GM21381 (cell line): ENCODE measurements around the gene FARS2.
A peak's percentile ranks its signal among the peaks of the same experiment; 100 is the strongest.

Experiments used
- ATAC-seq: cut with Tn5 transposase; IDR thresholded peaks from one replicate; pipeline ENCODE4 v1.9.1; 2021; ENCODE audit warnings: mild to moderate bottlenecking, moderate library complexity; ENCODE audit not compliant: unreplicated experiment

The FARS2 gene

GRCh38 chr6:5459346-5459745, 198.0 kb downstream of the FARS2 start:
- no peak for ATAC-seq

GRCh38 chr6:5461365-5461764, 200.1 kb downstream of the FARS2 start:
- ATAC-seq = no peak

GRCh38 chr6:5462856-5463255, 201.5 kb downstream of the FARS2 start:
- ATAC-seq = no peak

- no peak for ATAC-seq
These were observed 202.4 kb downstream of the FARS2 start for GRCh38 chr6:5463690-5464089.

- no peak for ATAC-seq
These were observed 203.0 kb downstream of the FARS2 start for GRCh38 chr6:5464099-5464885.

- ATAC-seq = no peak
These were observed 205.2 kb downstream of the FARS2 start for GRCh38 chr6:5466281-5467136.

- no peak for ATAC-seq
These were observed 207.3 kb downstream of the FARS2 start for GRCh38 chr6:5468586-5468985.

GRCh38 chr6:5469101-5469846, 208.0 kb downstream of the FARS2 start:
- no peak for ATAC-seq

GRCh38 chr6:5471044-5471443, 209.7 kb downstream of the FARS2 start:
- peak; percentile 78 for ATAC-seq

- ATAC-seq = no peak
These were observed 210.5 kb downstream of the FARS2 start for GRCh38 chr6:5471637-5472398.

- no peak for ATAC-seq
These were observed 211.3 kb downstream of the FARS2 start for GRCh38 chr6:5472571-5472970.

- no peak for ATAC-seq
These were observed 214.5 kb downstream of the FARS2 start for GRCh38 chr6:5475779-5476178.

- ATAC-seq = no peak
These were observed 217.1 kb downstream of the FARS2 start for GRCh38 chr6:5478380-5478779.

- ATAC-seq = no peak
These were observed 219.7 kb downstream of the FARS2 start for GRCh38 chr6:5481033-5481432.

GRCh38 chr6:5481750-5482149, 220.4 kb downstream of the FARS2 start:
- no peak for ATAC-seq

GRCh38 chr6:5482619-5483018, 221.3 kb downstream of the FARS2 start:
- ATAC-seq = no peak

- no peak for ATAC-seq
These were observed 223.4 kb downstream of the FARS2 start for GRCh38 chr6:5484692-5485091.

GRCh38 chr6:5486214-5486613, 224.9 kb downstream of the FARS2 start:
- peak; percentile 93 for ATAC-seq

GRCh38 chr6:5490501-5491069, 229.3 kb downstream of the FARS2 start:
- ATAC-seq = no peak

GRCh38 chr6:5492356-5492755, 231.0 kb downstream of the FARS2 start:
- no peak for ATAC-seq
